Tibial nerve (tissue), 3 donors: ENCODE data around the gene L3MBTL4.

ENCODE experiments used
- POLR2A ChIP-seq, 2 donors: fragments of 450-650 bp; IDR thresholded peaks; one replicate each; pipeline ENCODE4 v1.6.1; 2017; ENCODE audit warnings: antibody characterized with exemption in 2 of 2, mild to moderate bottlenecking in 2 of 2, moderate library complexity in 2 of 2
- TF ChIP-seq, protein P1 (sequence below), 5 experiments: fragments of 200-600 bp in 3 of 5; fragments of 450-650 bp in 2 of 5; sonication (generic) in 3 of 5; IDR thresholded peaks; one replicate each; pipeline ENCODE4 v1.5.1; 2016 to 2019; ENCODE audit warnings: antibody characterized with exemption in 5 of 5, mild to moderate bottlenecking in 3 of 5, moderate library complexity in 2 of 5

DNA sequence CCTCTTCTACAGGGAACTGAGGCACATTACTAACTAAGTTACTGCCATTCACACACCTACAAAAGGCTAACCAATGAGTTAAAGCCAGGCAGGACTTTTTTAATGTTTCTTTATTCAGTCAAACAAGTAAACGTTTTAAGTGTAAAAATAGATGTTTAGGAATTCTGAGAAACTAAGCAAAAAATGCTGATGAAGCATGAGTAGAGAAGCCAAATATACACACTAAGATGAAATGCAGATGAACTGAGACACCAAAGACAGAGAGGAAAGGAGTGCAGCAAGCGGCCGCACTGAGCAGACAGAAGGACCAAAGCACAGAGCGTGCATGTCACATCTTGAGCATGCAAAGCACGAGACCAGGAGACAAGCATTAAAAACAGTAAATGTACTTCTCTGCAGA is 17.9 kb downstream of the L3MBTL4 start:
- no peak for TF ChIP-seq POLR2A (IDR thresholded peaks at IDR 0.05)
- TF ChIP-seq, protein P1, sequence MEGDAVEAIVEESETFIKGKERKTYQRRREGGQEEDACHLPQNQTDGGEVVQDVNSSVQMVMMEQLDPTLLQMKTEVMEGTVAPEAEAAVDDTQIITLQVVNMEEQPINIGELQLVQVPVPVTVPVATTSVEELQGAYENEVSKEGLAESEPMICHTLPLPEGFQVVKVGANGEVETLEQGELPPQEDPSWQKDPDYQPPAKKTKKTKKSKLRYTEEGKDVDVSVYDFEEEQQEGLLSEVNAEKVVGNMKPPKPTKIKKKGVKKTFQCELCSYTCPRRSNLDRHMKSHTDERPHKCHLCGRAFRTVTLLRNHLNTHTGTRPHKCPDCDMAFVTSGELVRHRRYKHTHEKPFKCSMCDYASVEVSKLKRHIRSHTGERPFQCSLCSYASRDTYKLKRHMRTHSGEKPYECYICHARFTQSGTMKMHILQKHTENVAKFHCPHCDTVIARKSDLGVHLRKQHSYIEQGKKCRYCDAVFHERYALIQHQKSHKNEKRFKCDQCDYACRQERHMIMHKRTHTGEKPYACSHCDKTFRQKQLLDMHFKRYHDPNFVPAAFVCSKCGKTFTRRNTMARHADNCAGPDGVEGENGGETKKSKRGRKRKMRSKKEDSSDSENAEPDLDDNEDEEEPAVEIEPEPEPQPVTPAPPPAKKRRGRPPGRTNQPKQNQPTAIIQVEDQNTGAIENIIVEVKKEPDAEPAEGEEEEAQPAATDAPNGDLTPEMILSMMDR (IDR thresholded peaks at IDR 0.05): no peak
